Lower lobe of right lung (tissue), 2 donors: Measurements from ENCODE around the gene ZPBP. TPM values are rescaled to one million over a fixed set of nuclear protein-coding genes. Genes with fewer than 3 reads are reported as not detected.

Experiments
- ATAC-seq, 2 donors: fragments of 200-7000 bp; cut with Tn5 transposase; one replicate each; pipeline ENCODE4 v1.9.1; 2020 to 2022; ENCODE audit warnings: mild to moderate bottlenecking in 2 of 2, moderate library complexity in 2 of 2
- DNase-seq: peaks from one replicate; pipeline ENCODE4 v3.0.0-alpha.2; 2020
- H3K27ac ChIP-seq: fragments of 200-600 bp; one replicate; pipeline ENCODE4 v1.8.0; 2022
- H3K27me3 ChIP-seq: fragments of 200-600 bp; one replicate; pipeline ENCODE4 v1.8.0; 2022; ENCODE audit warnings: low read depth
- H3K36me3 ChIP-seq: fragments of 200-600 bp; one replicate; pipeline ENCODE4 v1.8.0; 2022; ENCODE audit warnings: mild to moderate bottlenecking
- H3K4me1 ChIP-seq: fragments of 200-600 bp; one replicate; pipeline ENCODE4 v1.8.0; 2022
- H3K4me3 ChIP-seq: fragments of 200-600 bp; one replicate; pipeline ENCODE4 v1.8.0; 2022; ENCODE audit warnings: mild to moderate bottlenecking
- H3K9me3 ChIP-seq: fragments of 200-600 bp; one replicate; pipeline ENCODE4 v1.8.0; 2022
- CTCF ChIP-seq: fragments of 200-600 bp; IDR thresholded peaks from one replicate; pipeline ENCODE4 v1.8.0; 2022; ENCODE audit warnings: antibody characterized with exemption, mild to moderate bottlenecking
- intact Hi-C: fragments of 100-400 bp; cut with DNase I; formaldehyde crosslinking; loops from one replicate; pipeline ENCODE4 v1.11.0; 2022
- total RNA-seq: library from RNA; stranded (reverse); fragmentation: NEBNext Ultra II Directional; extraction: Animal tissue kit (Norgen Biotek cat#: 25700); gene quantifications from one replicate; pipeline ENCODE4 v1.2.1, GENCODE V29; 2021
- donor health status: DM: no; HTN: yes; CAD: no; lungs with severe emphysema.

The ZPBP gene
- total RNA-seq, 1 donor from 2014 or later, result not detected

GRCh38 chr7:50069613-50070012 is 23.4 kb downstream of the ZPBP start:
- H3K9me3 ChIP-seq, result peaks cover 4% of the 10 kb centered on the region
- H3K4me3 ChIP-seq, result peak overlapping the region; percentile 56
- H3K27ac ChIP-seq, result peak overlapping the region; percentile 77
- peaks cover 13% of the 10 kb centered on the region for H3K4me1 ChIP-seq
- H3K27me3 ChIP-seq, result no peaks in the 10 kb centered on the region
- TF ChIP-seq CTCF, result no peak
- intact Hi-C loops, result no loop called here
- DNase-seq (peak; percentile 51), ATAC-seq (peak; percentile 76 to 87)
- H3K36me3 ChIP-seq, result no peaks in the 10 kb centered on the region

GRCh38 chr7:50068850-50069551 is 24.0 kb downstream of the ZPBP start:
- TF ChIP-seq CTCF, result no peak
- Histone ChIP-seq H3K27me3 (no peaks in the 10 kb centered on the region), H3K36me3 (no peaks in the 10 kb centered on the region), H3K27ac (peak overlapping the region; percentile 77), H3K4me1 (peaks cover 13% of the 10 kb centered on the region), H3K9me3 (peaks cover 7% of the 10 kb centered on the region), H3K4me3 (peak overlapping the region; percentile 56)
- DNase-seq, result no peak
- intact Hi-C loops, result no loop called here
- ATAC-seq, result peak; percentile 80 to 89

- H3K27ac ChIP-seq, result no peak overlapping the region
- no peaks in the 10 kb centered on the region for H3K36me3 ChIP-seq
- peaks cover 13% of the 10 kb centered on the region for H3K4me1 ChIP-seq
- no peak for DNase-seq
- H3K4me3 ChIP-seq, result peak overlapping the region; percentile 56
- intact Hi-C loops, result no loop called here
- TF ChIP-seq CTCF, result peak; percentile 34
- ATAC-seq, result peak; percentile 63 to 72
- H3K27me3 ChIP-seq, result no peaks in the 10 kb centered on the region
- peaks cover 2% of the 10 kb centered on the region for H3K9me3 ChIP-seq
Observed at GRCh38 chr7:50068026-50068425, 25.0 kb downstream of the ZPBP start.

- H3K4me3 ChIP-seq, result no peak overlapping the region
- ATAC-seq (no peak), DNase-seq (no peak)
- no peaks in the 10 kb centered on the region for H3K4me1 ChIP-seq
- no peaks in the 10 kb centered on the region for H3K27me3 ChIP-seq
- H3K27ac ChIP-seq, result no peak overlapping the region
- H3K36me3 ChIP-seq, result no peaks in the 10 kb centered on the region
- intact Hi-C loops, result no loop called here
- peaks cover 2% of the 10 kb centered on the region for H3K9me3 ChIP-seq
- TF ChIP-seq CTCF, result no peak
Observed at GRCh38 chr7:50062951-50063350, 30.1 kb downstream of the ZPBP start.

- H3K9me3 ChIP-seq, result no peaks in the 10 kb centered on the region
- no peaks in the 10 kb centered on the region for H3K36me3 ChIP-seq
- DNase-seq, result no peak
- H3K4me1 ChIP-seq, result no peaks in the 10 kb centered on the region
- intact Hi-C loops, result no loop called here
- no peak overlapping the region for H3K4me3 ChIP-seq
- TF ChIP-seq CTCF, result no peak
- no peak overlapping the region for H3K27ac ChIP-seq
- no peak for ATAC-seq
- no peaks in the 10 kb centered on the region for H3K27me3 ChIP-seq
Observed at GRCh38 chr7:50056131-50056530, 36.9 kb downstream of the ZPBP start.
